ENCODE data around the gene ARL14EPL.

GRCh38 chr5:116032094-116032517, at the start of gene ARL14EPL:
- TF ChIP-seq CTCF (conservative IDR thresholded peaks at IDR 0.05; ENCODE audit: low read length) = peak; percentile 41; the same call in 1 of the 2 replicates
- no peak for TF ChIP-seq EZH2phosphoT487 (IDR thresholded peaks at IDR 0.05; ENCODE audit: borderline replicate concordance)

All from Loucy (cell line).